GM12873 (cell line): Measurements from ENCODE around the gene IL22RA2.

Experiments used
- CTCF ChIP-seq: IDR thresholded peaks from 2 replicates; pipeline ENCODE4 v1.5.1; 2012; ENCODE audit warnings: low read depth, mild to moderate bottlenecking, moderate library complexity, low read length, control low read depth; ENCODE audit not compliant: insufficient read depth; ENCODE audit errors: missing control alignments

The IL22RA2 gene

GRCh38 chr6:137173501-137173900 lies at the start of gene IL22RA2:
Gene IL22RA2 (minus strand): TSS chr6:137173644. CDS start chr6:137161749, 11,895 bp downstream.
- TF ChIP-seq CTCF, result no peak

GRCh38 chr6:137222381-137222780 lies 48.9 kb upstream of the IL22RA2 start:
- no peak for TF ChIP-seq CTCF

DNA sequence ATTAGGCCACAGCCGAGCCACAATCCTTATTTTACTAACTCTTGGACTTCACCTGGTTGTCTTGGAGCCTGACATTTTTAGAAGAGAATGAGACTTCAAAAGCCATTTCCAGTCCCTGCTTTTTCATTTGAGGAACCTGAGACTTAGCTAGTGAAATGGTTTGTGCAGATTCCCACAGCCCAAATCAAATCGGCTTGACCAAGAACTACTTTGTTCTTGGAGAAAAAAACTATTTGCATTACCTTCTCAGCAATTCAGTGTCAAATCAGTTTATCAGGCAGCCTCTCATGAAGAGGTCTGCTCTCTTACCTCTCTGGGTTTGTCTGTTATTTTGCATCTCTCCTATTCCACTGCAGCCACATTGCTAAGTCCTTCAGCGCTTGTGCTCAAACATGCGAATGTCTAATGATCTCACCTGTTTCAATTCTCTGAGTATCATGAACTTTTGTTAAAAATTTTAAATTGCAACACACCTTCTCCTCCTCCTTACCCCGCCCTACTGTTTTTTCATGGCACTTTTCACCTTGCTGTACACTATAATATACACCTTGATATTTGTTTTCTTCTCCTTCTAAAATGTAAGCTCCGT lies 46.3 kb upstream of the IL22RA2 start:
- TF ChIP-seq CTCF, result no peak

DNA sequence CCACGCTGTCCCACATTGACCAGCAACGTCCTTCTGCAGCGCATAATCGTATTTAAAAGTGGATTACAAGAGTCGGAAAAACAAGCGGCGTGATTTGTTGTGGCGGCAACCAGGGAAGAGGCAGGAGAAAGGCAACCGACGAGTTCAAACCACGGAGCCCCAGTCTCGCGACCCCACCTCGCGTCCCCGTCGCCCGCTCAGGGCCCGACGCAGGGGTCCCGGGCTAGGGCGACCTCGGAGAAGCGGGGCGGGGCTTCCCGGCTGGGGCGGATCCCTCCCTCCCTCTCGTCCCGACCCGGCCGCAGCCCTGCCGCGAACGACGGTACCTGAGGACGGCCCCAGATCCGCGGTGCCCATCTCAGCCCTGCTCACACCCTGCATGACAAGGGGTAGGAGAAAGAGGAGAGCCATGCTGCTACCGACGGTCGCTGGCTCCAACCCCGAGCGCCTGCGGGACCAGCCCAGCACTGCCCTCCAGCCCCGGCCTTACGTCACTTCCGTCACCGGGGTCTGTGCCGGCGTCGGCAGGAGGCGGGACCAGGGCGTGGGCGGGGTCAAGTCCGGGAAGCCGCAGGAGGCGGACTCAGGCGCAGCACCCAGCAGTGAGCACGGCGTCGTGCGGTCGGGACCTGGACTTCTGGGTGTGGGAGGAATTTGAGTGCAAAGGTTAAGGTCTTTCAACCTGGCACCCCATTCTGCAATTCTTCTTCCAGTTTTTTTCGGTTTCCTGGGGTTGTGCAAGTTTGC lies 45.6 kb upstream of the IL22RA2 start, which contains the start of gene IFNGR1:
Gene IFNGR1, minus strand, starts transcription at position 469 of the 747 bp plus-strand sequence. Its CDS starts 58 bp downstream, at position 411.
- TF ChIP-seq CTCF, result no peak

GRCh38 chr6:137218473-137218916 lies 45.1 kb upstream of the IL22RA2 start:
- no peak for TF ChIP-seq CTCF

GRCh38 chr6:137217801-137218472 lies 44.5 kb upstream of the IL22RA2 start:
- TF ChIP-seq CTCF, result no peak
